ENCODE measurements around the gene YJEFN3. TPM values are rescaled to one million over a fixed set of nuclear protein-coding genes. Genes with fewer than 3 reads are reported as not detected.

Gene YJEFN3
- total RNA-seq, 2 donors from 2014 or later: 2.6 to 11.2 TPM

DNA sequence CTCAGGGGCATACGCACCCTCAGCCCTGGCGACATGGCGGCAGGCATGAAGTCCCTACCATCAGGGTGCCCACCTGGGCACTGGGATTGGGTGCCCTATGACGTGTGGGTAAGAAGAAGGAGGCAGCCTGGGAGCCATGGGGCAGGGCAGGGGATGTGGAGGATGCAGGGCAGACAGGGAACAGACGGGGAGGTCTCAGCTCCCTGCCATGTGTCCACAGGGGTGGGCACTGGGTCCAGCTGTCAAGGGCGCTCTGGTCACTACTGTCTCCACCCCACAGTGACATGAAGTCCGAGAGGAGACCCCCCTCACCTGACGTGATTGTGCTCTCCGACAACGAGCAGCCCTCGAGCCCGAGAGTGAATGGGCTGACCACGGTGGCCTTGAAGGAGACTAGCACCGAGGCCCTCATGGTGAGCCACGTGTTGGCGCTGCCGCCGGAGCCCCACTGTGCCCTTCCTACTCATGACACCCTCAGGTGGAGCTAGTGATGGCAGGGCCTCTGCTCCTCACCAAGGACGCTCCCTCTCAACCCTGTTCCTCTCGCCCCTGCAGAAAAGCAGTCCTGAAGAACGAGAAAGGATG is 36.6 kb upstream of the YJEFN3 start:
- H3K27me3 ChIP-seq: no peaks in the 10 kb centered on the region
- H3K4me3 ChIP-seq: no peak overlapping the region
- no peak overlapping the region for H3K27ac ChIP-seq
- ATAC-seq (no peak), DNase-seq (no peak)
- TF ChIP-seq POLR2A (IDR thresholded peaks at IDR 0.05): no peak
- TF ChIP-seq, protein P1, sequence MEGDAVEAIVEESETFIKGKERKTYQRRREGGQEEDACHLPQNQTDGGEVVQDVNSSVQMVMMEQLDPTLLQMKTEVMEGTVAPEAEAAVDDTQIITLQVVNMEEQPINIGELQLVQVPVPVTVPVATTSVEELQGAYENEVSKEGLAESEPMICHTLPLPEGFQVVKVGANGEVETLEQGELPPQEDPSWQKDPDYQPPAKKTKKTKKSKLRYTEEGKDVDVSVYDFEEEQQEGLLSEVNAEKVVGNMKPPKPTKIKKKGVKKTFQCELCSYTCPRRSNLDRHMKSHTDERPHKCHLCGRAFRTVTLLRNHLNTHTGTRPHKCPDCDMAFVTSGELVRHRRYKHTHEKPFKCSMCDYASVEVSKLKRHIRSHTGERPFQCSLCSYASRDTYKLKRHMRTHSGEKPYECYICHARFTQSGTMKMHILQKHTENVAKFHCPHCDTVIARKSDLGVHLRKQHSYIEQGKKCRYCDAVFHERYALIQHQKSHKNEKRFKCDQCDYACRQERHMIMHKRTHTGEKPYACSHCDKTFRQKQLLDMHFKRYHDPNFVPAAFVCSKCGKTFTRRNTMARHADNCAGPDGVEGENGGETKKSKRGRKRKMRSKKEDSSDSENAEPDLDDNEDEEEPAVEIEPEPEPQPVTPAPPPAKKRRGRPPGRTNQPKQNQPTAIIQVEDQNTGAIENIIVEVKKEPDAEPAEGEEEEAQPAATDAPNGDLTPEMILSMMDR (IDR thresholded peaks at IDR 0.05): no peak
- 80 to 87% methylated on average over 15 to 21 of the region's 21 CpGs for WGBS, 2 donors
- H3K9me3 ChIP-seq: no peaks in the 10 kb centered on the region
- peaks cover 37% of the 10 kb centered on the region for H3K4me1 ChIP-seq
- intact Hi-C loops (cut with DNase I): loop anchor here (5.0 kb wide), 1 partner anchor 125 kb away; no protein-coding TSS in a partner anchor
- peaks cover 5 to 22% of the 10 kb centered on the region in 2 donors for H3K36me3 ChIP-seq (replicated peaks in 1 of 2; ENCODE audit: insufficient read depth in 1 of 2, low read depth in 2 of 2)

DNA sequence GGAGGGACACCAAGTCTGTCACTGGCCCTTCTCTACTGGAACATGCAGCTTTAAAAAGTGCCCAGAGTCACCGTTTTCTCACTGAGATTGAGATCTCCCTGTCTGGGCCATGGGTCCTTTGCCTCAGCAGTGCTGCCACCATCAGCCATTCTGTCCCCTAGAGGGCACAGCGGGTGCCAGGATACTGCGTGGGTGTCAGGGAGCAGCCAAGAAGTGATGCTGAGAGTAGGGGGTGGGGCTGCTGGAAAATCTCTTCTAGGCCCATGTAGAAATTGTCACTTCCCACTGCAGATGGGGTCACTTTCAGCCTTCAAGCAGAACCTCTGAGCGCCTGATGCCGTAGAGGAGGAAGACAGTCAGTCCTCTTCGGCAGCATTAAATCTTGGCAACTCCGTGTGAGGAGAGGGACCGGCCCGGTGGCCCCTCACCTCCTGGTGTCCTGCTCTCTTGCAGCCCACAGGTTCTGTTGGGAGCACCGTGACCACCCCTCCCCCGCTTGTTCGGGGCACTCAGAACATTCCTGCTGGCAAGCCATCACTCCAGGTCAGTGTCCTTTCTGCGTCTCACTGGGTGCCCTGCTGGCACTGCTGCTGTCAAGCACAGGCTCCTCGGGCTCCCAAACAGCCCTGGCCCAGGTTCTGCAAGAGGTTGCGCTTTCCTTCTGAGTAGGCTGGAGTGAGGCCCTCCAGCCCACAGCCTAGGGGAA is 34.7 kb upstream of the YJEFN3 start:
- Histone ChIP-seq H3K27ac (no peak overlapping the region), H3K27me3 (no peaks in the 10 kb centered on the region), H3K9me3 (no peaks in the 10 kb centered on the region), H3K4me1 (peaks cover 18% of the 10 kb centered on the region), H3K4me3 (no peak overlapping the region), H3K36me3 (replicated peaks in 1 of 2; ENCODE audit: insufficient read depth in 1 of 2, low read depth in 2 of 2) (peaks cover 5 to 25% of the 10 kb centered on the region in 2 donors)
- ATAC-seq (no peak), DNase-seq (no peak)
- TF ChIP-seq POLR2A (IDR thresholded peaks at IDR 0.05): no peak
- TF ChIP-seq, protein P1 (IDR thresholded peaks at IDR 0.05): no peak
- intact Hi-C loops (cut with DNase I): loop anchor here (5.0 kb wide), 1 partner anchor 127 kb away; no protein-coding TSS in a partner anchor
- 88 to 90% methylated on average over 12 to 15 of the region's 15 CpGs for WGBS, 2 donors

DNA sequence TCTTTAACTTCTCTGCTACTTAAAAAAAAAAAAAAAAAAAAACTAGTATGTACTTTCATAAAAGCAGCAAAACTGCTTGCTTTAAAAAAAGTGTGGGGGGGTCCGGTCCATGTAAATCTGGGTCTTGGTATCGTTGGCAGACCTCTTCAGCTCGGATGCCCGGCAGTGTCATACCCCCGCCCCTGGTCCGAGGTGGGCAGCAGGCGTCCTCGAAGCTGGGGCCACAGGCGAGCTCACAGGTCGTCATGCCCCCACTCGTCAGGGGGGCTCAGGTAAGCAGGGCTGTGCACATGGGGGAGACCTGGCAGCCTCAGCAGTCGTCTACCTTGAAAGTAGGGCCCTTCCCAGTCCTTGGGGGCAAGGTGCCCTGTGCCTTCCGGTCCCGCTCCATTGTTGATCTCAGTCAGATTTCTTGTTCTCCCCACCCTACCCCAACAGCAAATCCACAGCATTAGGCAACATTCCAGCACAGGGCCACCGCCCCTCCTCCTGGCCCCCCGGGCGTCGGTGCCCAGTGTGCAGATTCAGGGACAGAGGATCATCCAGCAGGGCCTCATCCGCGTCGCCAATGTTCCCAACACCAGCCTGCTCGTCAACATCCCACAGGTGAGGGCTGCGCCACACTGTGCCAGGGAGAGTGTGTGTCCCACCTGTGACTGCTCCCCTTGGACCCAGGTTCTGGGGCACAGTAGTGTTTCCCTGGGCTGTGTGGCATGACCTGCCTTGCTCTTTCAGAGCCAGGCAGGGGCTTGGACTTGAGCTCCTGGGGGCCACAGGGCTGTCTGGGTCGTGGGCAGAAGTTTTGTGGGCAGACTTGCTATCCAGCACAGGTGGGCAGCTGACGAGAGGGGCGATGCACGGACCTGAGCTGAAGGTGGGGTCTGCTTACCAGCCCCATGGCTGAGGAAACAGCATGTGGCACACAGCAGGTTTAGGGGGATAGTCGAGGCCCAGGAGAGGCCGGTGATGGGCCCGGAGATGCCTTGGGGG is 32.8 kb upstream of the YJEFN3 start:
- H3K27ac ChIP-seq: no peak overlapping the region
- peaks cover 5 to 32% of the 10 kb centered on the region in 2 donors for H3K36me3 ChIP-seq (replicated peaks in 1 of 2; ENCODE audit: insufficient read depth in 1 of 2, low read depth in 2 of 2)
- H3K27me3 ChIP-seq: no peaks in the 10 kb centered on the region
- H3K9me3 ChIP-seq: no peaks in the 10 kb centered on the region
- intact Hi-C loops (cut with DNase I): no loop called here
- DNase-seq (no peak), ATAC-seq (no peak)
- no peaks in the 10 kb centered on the region for H3K4me1 ChIP-seq
- no peak overlapping the region for H3K4me3 ChIP-seq
- TF ChIP-seq, protein P1 (IDR thresholded peaks at IDR 0.05): no peak
- TF ChIP-seq POLR2A (IDR thresholded peaks at IDR 0.05): no peak
- 88 to 90% methylated on average over 13 to 30 of the region's 30 CpGs for WGBS, 2 donors

DNA sequence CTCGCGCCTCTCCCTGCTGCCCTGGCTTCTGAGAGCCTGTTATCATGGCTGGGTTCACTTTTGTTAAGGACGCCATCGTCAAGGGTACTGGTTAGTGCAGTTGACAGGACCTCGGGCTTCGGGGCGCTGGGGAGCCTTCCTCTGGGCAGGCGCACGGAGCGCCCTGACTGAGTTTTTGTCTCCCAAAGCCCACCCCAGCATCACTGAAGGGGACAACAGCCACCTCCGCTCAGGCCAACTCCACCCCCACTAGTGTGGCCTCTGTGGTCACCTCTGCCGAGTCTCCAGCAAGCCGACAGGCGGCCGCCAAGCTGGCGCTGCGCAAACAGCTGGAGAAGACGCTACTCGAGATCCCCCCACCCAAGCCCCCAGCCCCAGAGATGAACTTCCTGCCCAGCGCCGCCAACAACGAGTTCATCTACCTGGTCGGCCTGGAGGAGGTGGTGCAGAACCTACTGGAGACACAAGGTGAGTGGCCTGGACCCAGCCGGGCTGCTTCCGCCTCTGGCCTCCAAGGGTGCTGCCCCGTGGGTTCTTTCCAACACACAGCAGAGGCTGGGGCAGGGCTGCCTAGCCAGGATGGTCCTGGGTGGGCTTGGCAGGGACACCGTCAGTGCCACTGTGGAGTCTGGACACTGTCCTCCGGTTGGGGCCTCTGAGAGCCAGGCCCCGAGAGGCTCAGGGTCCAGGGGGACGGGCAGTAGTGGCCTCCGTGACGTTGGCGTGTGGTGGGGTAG is 30.3 kb upstream of the YJEFN3 start:
- H3K27ac ChIP-seq: no peak overlapping the region
- WGBS, 2 donors: 90 to 93% methylated on average over 3 to 25 of the region's 33 CpGs
- H3K4me1 ChIP-seq: no peaks in the 10 kb centered on the region
- no peaks in the 10 kb centered on the region for H3K9me3 ChIP-seq
- no peaks in the 10 kb centered on the region for H3K27me3 ChIP-seq
- H3K36me3 ChIP-seq (replicated peaks in 1 of 2; ENCODE audit: insufficient read depth in 1 of 2, low read depth in 2 of 2): peaks cover 18 to 40% of the 10 kb centered on the region in 2 donors
- H3K4me3 ChIP-seq: no peak overlapping the region
- intact Hi-C loops (cut with DNase I): no loop called here
- ATAC-seq (no peak), DNase-seq (no peak)
- TF ChIP-seq POLR2A (IDR thresholded peaks at IDR 0.05): no peak
- TF ChIP-seq, protein P1 (IDR thresholded peaks at IDR 0.05): no peak

Measured in body of pancreas (tissue), 4 donors.